NCI-H1436 (cell line): ENCODE results near the gene KCNQ1.

ENCODE experiments used
- DNase-seq: peaks from one replicate; lab custom pipeline; 2025; lab: John Stamatoyannopoulos, UW

KCNQ1 gene

DNA sequence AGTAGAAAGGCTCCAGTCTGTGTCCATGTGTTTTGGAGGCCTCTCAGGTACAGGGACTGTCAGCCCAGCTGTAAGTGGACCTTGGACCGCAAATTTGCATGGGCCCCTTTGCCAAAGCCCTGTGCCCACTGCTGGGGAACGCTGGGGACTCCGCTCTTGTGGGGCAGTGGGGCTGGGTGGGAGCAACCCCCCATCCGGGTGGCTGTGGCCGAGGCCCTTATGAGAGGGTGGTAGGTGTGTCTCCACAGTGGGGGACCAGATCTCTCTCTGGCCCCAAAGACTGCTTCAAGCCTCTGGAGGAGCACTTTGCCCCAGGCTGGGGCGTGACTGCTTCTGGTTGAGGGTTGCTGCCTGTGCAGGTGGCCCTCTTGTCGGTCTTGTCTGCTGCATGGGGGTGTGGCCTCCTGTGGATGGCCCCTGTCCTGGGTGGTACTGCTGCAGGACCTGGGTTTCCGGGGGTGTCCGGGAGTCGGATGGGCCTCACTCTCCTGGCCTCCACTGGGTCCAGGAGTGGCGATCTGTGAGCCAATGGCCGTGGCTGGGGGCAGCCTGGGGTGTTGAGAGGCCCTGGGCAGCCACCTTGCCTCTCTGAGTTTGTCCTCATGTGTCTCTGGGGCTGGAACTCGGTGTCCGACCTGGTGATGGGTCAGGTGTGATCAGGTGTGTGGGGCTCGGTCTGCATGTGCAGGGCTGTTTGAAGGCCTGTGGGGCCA is 15.9 kb downstream of the KCNQ1 start:
- no peak for DNase-seq

DNA sequence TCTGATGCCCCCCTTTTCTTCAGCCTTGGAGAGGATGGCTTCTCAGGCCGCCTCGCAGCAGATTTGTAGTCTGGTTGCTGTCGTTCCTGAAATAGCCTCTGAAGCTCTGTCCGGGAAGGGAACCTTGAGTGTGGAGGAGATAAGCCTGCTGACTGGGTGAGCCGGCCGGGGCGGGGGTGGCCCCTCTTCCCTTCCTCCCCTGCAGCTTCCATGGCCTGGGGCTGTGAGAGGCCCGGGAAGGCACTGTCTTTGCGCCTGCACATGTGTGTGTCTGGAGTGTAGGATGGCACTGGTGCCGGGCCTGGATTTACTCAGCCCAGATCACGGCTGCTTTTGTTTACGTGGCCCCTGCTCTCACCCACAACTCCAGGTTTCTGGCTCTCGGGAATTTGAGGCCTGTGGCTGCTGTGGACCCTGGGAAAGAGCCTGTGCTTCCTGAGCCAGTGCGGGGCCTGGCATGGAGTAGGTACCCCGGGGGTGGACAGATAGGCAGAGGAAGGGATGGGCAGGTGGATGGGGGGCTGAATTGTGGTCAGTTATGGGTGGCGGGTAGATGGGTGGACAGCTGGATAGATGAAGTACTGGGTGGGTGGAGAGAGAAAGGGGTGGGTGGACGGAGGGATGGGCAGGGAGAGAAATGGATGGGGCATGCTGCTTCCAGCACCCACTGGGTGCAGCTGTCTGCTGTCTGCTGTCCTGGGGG is 16.6 kb downstream of the KCNQ1 start:
- no peak for DNase-seq

DNA sequence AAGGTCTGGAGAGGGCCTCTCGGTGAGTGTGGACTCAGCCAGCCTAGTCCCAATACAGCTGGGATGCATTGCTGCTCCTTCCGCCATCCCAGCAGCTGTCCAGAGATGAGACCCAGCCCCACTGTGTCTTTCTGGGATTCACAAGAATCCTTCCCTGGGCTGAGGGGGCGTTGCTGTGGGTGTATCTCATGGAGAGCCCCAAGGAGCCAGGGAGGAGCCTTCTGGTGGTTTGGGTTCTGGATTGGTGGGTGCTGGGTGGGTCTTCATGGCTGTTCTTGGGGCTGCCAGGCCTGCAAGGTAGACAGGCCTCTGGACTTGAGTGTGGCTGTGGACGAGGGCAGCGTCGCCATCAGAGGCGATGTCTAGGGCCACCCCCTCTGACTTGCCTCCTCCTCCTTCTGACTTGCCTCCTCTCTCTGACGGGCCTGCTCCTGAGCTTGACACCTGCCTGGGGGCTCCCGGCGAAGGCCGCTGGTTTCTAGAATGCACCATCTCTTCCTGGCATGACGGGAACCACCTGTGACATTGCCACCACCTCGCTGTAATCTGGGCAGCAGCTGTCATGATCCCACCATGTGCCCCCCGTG is 17.2 kb downstream of the KCNQ1 start:
- DNase-seq = no peak

DNA sequence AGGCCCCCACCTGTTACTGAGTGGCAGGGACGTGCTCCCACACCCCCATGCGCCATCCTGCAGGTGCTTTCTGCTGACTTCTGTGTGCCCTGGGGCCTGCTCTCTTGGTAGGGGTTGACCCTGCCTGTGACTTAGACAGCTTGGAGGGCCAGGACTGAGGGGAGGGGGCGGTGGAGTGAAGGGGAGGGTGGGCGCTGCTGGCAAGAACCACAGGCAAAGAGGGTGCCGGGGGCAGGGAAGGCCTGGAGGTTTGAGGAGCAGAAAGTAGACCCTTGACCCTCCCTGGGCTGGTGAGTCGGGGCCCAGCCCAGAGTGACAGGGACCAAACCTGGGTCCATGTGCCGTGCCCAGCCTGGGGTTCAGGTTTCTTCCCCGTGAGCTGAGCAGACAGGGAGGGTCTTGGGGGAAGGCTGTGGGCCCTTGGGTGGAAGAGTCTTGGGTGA is 17.8 kb downstream of the KCNQ1 start:
- DNase-seq = no peak

DNA sequence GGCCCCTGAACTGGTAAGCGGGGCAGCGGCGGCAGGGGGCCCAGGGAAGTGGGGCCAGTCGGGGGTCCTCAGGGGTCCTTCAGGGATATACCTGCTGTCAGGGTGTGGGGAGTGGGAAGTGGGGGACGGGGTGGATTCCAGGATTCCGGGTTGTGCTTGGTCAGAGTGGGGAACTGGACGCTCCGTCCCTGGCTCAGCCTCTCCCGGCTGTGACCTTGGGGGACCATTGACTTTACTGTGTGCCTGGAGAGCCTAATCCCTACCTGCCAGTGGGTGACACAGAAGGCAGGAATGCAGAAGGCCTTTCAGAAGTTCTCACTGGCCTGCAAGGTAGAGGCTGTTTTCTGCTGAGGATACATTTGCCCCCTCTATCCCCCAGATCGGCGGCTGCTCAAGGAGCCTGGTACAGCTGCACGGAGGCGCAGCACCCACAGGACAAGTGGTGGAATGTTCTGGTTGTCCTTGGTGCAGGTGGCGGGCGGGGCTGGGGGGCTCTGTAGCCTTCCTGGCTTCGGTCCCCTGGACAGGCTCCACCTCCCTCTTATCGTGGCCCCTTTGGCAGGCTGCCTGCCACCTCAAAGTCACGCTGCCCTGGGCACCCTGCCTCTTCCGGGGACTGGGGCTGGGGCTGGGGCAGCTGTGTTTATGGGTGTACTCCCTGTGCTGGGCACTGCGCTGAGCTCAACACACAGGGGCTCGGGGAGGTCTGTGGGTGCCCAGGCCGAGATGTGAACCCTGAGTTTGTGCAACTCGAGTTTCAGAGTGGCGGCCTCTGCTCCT is 18.4 kb downstream of the KCNQ1 start:
- no peak for DNase-seq

DNA sequence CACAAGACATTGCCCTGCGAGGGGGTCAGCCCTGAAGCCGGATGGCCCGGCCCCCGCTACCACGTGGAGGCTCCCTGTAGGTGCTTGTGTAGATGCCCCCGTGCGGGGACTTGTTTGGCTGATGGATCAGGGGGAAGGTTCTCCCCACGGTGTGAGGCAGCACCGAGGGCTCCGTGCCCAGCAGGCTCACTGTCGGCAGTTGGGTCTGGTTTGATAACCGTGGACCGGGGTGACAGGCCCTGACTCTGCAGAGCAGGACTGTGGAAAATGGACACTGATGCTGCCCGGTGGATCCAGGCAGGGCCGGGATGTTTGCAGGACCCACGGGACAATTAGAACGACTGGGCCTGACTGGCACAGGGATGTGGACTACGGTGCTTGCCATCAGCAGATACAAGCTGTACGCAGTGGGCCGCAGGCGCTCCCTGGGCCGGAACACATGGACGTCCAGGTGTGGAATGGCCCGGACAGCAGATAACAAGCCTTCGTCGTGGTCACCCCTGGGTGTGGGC is 19.0 kb downstream of the KCNQ1 start:
- no peak for DNase-seq

DNA sequence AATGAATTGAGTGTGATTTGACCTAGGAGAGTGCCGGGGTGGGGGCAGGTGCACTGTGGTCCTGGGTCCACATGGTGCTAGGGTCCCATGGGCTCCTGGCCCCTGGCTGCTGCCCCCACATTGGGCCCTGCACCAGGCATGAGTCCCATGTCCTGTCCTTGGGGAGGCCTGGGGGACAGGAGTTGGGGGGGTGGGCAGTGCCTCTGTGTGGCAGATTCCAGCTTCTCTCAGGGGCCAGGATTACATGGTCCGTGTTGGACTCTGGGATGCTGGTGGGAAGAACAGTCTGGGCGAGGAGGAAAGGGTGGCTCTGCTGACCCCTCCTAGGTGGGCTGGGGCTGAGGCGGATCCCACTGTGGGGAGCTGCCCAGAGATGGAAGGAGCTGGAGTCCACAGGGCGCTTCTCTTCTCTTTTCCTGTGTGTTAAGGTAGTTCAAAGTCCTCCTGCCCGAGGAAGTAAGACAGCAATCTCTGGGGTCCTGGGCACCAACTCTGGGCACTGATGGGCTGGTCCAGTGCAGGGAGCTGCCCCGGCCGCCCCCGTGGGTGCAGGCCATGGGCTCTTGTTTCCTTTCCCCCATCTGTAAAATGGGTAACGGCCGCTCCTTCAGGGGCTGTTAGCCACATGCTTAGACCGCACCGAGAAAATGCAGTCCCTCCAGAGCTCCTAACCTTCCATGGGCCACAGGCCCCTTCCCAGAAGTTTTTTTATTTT is 19.8 kb downstream of the KCNQ1 start:
- DNase-seq = no peak

DNA sequence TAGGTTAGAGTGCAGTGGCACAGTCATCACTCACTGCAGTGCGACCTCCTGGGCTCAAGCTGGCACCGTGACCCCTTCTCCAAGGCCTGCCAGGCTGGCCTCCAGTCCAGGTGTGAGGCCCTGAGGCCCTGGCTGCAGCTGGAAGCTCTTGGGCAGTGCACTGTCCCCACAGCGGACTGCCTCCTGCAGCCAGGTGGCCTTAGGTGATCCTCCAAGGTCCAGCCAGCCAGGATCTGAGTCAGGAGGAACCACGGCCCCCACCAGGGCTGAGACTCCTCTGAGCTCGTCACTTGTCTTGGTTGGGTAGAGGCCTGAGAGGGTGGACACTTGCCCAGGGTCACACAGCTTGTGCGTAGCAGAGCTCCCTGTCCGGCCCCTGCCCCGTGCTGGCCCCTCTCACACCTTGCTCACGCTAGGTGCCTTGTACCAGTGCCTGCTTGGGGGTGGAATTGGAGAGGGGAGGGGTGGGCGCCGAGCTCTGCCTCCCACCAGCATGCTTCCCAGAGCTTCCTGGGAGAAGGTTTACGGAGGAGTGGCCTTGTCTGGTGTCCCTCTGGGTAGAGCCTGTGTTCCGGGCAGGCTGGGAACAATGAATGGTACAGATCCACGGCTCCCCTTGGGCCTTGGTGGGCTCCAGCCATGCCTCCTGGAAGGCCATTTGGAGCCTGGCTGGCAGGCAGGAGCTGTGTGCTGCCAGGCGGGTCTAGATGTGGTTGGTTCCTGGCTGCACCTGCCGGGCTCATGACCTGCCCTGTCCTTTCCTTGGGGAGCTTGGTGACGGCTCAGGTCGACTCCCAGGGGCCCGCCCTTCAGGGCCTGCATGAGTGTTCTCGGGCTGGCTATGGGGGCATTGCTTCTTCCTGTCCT is 20.6 kb downstream of the KCNQ1 start:
- DNase-seq = no peak

DNA sequence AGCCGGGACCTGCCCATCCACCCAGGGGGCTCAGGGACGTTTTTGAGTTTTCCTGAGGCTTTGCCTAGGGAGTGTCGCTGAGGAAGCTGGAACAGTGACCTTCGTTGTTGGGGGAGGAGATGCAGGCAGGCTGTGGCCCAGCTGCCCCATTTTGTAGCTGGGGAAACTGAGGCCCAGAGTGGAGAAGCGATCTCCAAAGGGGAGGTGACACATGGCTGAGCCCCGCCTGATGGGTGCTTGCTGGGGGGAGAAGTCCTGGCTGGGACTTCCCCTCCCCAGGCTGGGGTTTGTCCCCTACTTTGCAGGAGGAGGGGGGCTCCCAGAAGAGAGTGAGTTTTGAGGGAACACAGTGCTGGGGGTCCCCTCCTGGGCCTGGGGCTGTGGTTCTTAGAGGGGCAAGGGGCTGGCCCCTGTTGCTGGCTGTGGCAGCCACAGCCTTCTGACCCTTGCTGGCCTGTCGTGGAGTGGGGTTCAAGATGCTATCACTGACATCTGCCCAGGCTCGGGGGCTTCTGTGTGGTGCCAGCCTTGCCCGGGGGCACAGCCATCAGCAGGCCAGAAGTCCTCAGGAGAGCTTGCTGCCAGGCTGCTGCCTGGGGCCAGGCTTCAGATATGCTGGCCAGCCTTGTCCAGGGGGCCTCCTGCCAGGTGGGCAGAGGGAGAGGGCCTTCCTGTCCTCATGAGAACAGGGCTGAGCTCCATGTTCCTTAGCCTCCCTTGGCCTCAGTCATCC is 21.4 kb downstream of the KCNQ1 start:
- DNase-seq = no peak

DNA sequence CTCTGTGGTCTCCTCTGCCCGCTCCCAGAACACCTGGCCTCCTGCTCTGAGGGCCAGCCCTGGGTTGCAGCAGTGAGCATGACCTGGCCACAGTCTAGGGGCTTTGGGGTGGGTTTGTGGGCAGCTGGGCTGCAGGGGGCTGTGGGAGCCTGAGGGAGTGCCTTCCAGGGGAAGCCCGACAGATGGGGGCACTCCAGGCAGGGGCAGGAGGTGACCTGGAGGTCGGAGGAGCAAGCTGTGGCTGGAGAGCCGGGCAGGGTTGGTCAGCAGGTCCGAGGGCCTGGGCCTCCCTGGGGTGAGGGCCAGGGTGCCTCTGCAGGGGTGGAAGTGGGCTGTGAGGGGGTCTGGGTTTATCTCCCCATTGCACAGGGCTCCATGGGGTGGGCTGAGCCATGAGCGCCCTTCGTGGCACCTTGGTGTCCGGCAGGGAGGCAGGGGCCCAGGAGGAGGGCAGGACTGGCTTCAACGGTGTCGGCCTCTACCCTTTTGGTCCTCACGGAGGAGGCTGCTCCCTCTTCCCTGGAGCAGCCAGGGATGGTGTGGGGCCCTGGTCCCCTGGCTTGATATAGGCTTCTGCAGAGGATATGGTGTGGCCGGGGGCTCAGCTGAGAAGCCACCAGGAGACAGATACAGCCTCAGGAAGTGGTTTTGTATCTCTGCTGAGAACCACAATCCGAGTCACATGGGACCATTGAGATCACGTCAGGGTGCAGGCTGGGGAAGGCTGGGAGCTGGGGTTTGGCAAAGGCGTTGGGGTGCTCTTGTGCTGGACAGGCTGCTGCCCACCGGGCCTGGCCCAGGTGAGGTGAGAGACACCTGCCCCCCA is 22.3 kb downstream of the KCNQ1 start:
- no peak for DNase-seq

DNA sequence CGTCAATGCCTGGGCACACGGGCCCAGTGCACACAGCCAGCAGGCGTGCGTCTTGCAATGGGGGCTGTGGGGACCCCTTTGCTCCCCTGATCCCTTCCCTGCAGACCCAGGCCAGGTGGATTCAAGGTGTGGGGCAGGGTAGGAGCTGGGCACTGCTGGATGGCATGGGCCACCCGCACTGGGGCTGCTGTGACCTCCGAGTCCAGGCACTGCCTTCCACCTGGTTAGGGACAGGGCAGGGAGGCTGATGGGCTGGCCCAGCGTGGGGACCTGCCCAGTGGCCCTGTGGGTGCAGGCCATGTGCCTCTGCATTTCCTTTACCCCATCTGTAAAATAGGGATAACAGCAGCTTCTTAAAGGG is 22.9 kb downstream of the KCNQ1 start:
- no peak for DNase-seq

DNA sequence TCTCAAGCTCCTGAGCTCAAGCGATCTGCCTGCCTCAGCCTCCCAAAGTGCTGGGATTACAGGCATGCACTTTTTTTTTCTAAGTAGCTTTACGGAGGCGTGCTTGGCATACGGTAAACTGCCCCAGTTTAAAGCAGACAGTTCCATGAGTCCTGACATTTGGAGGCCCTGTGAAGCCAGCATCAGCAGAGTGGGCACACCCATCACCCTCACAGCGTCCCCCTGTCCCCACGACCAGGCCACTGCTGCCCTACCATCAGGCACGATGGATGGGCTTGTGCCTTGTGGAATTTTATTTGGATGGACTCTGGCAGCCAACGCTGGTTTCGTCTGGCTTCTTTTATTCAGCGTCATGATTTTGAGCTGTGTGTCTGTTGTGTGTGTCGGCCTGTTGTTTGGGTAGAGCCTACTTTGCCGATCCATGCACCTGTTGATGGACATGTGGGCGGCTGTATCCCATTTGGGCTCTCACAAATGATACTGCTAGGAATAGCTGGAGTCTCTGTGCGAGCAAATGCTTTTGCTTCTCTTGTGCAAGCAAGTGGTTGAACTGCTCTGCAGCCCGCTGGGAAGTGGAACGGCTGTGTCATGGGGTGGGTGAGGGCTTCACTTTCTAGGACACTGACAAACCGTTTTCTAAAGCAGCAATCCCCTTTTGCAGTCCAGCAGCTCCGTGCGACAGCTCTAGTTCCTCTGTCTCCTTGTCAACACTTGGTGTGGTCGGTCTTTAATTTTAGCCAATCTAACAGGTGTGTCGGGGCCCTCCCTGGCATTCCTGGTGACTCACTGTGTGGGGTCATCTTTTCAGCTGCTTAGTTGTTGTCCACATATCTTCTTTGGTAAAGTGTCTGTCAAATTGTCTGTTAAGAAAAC is 23.8 kb downstream of the KCNQ1 start:
- DNase-seq = no peak

DNA sequence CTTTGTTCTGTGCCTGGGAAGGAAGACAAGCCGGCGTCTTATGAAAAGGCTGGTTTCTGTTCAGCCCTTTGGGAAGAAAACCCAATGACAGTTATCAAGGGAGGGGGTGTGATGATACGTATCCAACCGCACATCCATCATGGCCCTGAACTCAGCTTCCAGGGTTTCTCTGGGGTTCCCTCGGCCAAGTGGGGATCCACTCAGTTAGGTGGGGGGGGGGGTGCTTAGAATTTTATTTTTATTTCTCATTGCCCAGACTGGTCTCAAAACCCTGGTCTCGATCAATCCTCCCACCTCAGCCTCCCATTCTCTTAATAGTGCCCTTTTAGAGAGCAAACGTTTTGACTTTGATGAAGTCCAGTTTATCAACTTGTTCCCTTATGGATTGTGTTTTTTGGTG is 25.7 kb downstream of the KCNQ1 start:
- no peak for DNase-seq

DNA sequence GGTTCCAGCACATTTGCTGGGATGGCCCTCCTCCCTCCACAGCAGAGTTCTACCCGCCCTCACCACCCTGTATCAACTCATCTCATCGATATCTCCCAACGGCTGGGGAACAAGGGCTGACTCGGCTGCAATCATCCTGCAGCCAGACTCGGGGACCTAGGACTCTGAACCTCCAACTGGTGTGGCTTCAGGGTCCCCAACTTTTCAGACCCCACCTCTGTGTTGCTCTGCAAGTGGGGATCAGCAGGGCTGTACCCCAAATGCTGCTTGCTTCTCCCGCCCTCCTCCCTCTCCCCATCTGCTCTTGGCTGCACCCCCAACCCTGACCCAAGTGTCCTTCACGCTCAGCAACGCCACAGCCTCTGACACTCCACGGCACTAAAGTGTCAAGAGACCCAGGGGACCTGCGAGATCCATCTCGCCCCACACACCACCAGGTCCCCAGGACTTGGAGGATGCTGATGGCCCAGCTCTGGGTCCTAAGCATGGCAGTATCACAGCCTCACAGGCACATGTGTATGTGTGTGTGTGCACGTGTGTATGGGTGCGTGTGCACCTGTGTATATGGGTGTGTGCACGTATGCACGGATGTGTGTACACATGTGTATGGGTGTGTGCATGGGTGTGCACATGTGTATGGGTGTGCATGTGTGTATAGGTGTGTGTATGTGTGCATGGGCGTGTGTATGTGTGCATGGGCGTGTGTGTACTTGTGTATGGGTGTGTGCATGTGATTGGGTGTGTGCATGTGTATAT is 26.4 kb downstream of the KCNQ1 start:
- DNase-seq = no peak

DNA sequence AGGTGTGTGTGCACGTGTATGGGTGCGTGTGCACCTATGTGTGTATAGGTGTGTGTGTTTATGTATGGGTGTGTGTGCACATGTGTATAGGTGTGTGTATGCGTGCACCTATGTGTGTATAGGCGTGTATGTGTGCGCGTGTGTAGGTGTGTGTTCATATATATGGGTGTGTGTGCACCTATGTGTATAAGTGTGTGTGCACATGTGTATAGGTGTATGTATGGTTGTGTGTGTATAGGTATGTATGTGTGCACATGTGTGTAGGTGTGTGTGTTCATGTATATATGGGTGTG is 26.9 kb downstream of the KCNQ1 start:
- DNase-seq = no peak

DNA sequence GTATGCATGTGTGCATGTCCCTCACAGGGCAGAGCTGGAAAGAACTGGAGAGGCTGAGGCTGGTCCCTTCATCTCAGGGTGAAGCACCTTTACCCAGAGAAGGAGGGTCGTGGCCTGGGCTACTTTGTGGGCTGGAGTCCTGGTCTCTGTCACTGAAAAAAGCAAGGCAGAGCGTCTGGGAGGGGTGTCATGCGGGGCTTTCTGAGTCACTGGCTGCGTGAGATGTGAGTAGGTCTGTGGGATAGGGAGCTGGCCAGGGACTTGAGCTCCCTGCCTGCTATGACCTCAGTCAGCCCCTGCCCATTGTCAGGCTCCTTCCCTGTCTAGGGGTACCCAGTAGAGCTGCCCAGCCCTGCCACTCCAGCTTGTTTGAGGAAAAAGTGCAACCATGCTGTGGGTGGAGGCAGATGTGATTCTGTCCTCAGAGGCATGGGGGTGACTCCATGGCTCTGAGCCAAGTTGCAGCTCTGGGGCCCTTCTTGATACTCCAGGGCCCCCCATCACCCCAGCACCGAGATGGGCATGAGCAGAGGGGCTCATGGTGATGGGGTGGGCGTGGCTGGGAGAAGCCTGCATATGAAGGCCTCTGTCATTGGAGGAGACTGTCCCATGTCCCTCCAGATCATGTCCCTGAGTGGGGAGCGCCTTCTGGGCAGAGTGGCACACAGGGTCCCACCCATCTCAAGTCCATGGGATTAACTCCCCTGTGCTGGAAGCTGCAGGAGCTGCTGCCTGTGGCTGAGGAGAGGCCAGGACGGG is 27.8 kb downstream of the KCNQ1 start:
- DNase-seq = no peak
